T-cell (primary cell): Measurements from ENCODE around the gene CCNL2. TPM values are rescaled to one million over a fixed set of nuclear protein-coding genes. Genes with fewer than 3 reads are reported as not detected.

Source experiments
- ATAC-seq, 4 experiments: fragments of 200-7000 bp in 3 of 4; fragments of 150-1000 bp in 1 of 4; cut with Tn5 transposase; replicated peaks in 1 of 4; 1 replicate in 3 of 4; 2 replicates in 1 of 4; pipeline ENCODE4 v1.10.0; 2021; ENCODE audit warnings: moderate library complexity in 3 of 4, mild to moderate bottlenecking in 2 of 4, moderate number of reproducible peaks in 1 of 4
- CTCF ChIA-PET, 2 donors: fragments of 300-600 bp; sonication (Branson Sonifier 250); formaldehyde crosslinking; loops; one replicate each; lab custom pipeline; 2022; ENCODE audit warnings: antibody characterized with exemption in 2 of 2; lab: Charles Lee
- POLR2A ChIA-PET, 2 donors: fragments of 300-600 bp; sonication (Branson Sonifier 250); formaldehyde crosslinking; loops; one replicate each; lab custom pipeline; 2022; ENCODE audit warnings: antibody characterized with exemption in 2 of 2; lab: Charles Lee
- DNase-seq, 35 experiments: peaks; one replicate each; pipeline versions ENCODE4 v3.0.0 to v3.0.0-alpha.2; 2013 to 2023
- H3K27ac ChIP-seq: one replicate; pipeline ENCODE4 v1.5.1; 2013; ENCODE audit warnings: low read length
- H3K27me3 ChIP-seq, 2 experiments: replicated peaks in 1 of 2; 1 replicate in 1 of 2; 2 replicates in 1 of 2; pipeline versions ENCODE4 v1.6.1 to v1.7.0; 2013; ENCODE audit warnings: low read length in 1 of 2, mixed read lengths in 1 of 2; ENCODE audit not compliant: control insufficient read depth in 2 of 2, insufficient read depth in 2 of 2; ENCODE audit errors: extremely low read depth in 1 of 2
- H3K36me3 ChIP-seq, 2 donors: 1 replicate in 1 of 2; 2 replicates in 1 of 2; pipeline versions ENCODE4 v1.6.1 to v1.7.0; 2013; ENCODE audit warnings: low read length in 1 of 2; ENCODE audit not compliant: control insufficient read depth in 2 of 2, insufficient read depth in 1 of 2; ENCODE audit errors: extremely low read depth in 1 of 2
- H3K4me1 ChIP-seq, 2 experiments: 1 replicate in 1 of 2; 2 replicates in 1 of 2; pipeline versions ENCODE4 v1.6.1 to v1.7.0; 2013; ENCODE audit warnings: low read length in 2 of 2, mixed read lengths in 1 of 2; ENCODE audit not compliant: insufficient read depth in 2 of 2, control insufficient read depth in 1 of 2; ENCODE audit errors: extremely low read depth in 1 of 2
- H3K4me3 ChIP-seq, 2 donors: 1 replicate in 1 of 2; 2 replicates in 1 of 2; pipeline versions ENCODE4 v1.5.1 to v1.7.0; 2013; ENCODE audit warnings: mild to moderate bottlenecking in 2 of 2, low read length in 1 of 2, moderate library complexity in 1 of 2; ENCODE audit not compliant: control insufficient read depth in 1 of 2; ENCODE audit errors: extremely low read depth in 1 of 2
- H3K9me3 ChIP-seq: 2 replicates; pipeline ENCODE4 v1.7.0; 2013
- H3K27ac Mint-ChIP-seq, 2 donors: one replicate each; pipeline ENCODE4 v1.8.0; 2020 to 2021; ENCODE audit warnings: mild to moderate bottlenecking in 2 of 2, mixed read lengths in 2 of 2
- H3K27me3 Mint-ChIP-seq, 2 donors: one replicate each; pipeline ENCODE4 v1.8.0; 2021 to 2022; ENCODE audit warnings: mixed read lengths in 2 of 2
- H3K36me3 Mint-ChIP-seq: one replicate; pipeline ENCODE4 v1.8.0; 2021; ENCODE audit warnings: mixed read lengths
- H3K4me1 Mint-ChIP-seq, 3 donors: one replicate each; pipeline ENCODE4 v1.8.0; 2020 to 2022; ENCODE audit warnings: mixed read lengths in 3 of 3, mild to moderate bottlenecking in 1 of 3
- H3K4me3 Mint-ChIP-seq, 3 donors: one replicate each; pipeline ENCODE4 v1.8.0; 2020 to 2022; ENCODE audit warnings: mild to moderate bottlenecking in 3 of 3, mixed read lengths in 3 of 3, moderate library complexity in 3 of 3
- H3K9me3 Mint-ChIP-seq, 3 donors: one replicate each; pipeline ENCODE4 v1.8.0; 2020 to 2022; ENCODE audit warnings: mixed read lengths in 3 of 3
- WGBS: methylation state at CpG from one replicate; pipeline ENCODE4 v1.1.5; 2013; ENCODE audit warnings: missing lambda C conversion rate; ENCODE audit not compliant: insufficient coverage; 5-methylcytosine and 5-hydroxymethylcytosine counted together
- total RNA-seq, 35 experiments: library from RNA in 6 of 35; stranded (reverse) in 6 of 35; fragments of 120-200 nt in 1 of 35; gene quantifications; one replicate each; pipeline versions ENCODE4 v1.2.1 to v1.2.4 and lab custom pipeline; 2013 to 2026

CCNL2 gene
- total RNA-seq, 5 donors from 2014 or later (not counting 1 experiment from before 2014, with no cell fraction given), result 250 to 418 (median 376) TPM

DNA sequence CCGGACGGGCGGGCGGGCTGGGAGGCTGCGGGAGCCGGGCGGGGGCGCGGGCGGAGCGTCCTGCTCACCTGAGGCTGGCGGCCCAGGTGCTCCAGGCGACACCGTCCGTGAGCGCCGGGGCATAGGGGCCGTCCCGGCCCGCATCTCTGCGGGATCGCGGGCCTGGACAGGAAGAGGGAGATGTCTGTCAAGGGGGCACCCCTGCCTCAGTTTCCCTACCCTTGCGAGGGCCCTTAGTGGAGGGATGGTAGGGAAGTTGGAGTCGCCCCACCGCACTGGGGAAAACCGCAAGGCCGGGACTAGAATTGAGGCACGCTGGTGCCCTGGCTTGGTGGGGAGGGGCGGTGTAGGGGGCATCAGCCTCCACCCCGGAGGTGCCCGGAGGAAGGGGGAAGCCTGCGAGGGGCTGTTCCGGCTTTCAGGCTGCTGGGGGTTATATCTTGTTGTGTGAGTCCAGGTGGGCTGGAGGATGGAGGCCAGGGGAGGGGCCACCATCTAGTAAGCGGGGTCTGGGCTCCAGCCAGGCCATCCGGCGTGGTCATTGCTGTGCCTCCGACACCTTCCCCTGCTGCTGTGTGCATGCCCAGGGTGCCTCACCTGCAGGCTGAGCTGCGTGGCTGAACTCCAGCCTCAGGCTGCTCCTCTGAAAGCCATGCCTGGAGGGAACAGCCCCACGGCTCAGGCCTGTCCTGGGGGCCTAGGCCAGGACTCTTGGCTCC is 36.9 kb upstream of the CCNL2 start:
- H3K27me3 ChIP-seq, result peaks cover 0 to 87% of the 10 kb centered on the region in 2 experiments
- peak overlapping the region in 2 of 3 donors; percentile 49 to 61 for H3K4me3 Mint-ChIP-seq
- WGBS, result 23% methylated on average over 31 of the region's 40 CpGs
- no peaks in the 10 kb centered on the region for H3K9me3 ChIP-seq
- H3K4me1 Mint-ChIP-seq, result peaks cover 0 to 14% (median 9%) of the 10 kb centered on the region in 3 donors
- POLR2A ChIA-PET, result no interaction called here
- DNase-seq (no peak), ATAC-seq (peak in 2 of 4 experiments; percentile 18 to 30)
- H3K36me3 Mint-ChIP-seq, result no peaks in the 10 kb centered on the region
- peaks cover 4 to 40% of the 10 kb centered on the region in 2 donors for H3K27me3 Mint-ChIP-seq
- CTCF ChIA-PET, result no interaction called here
- H3K9me3 Mint-ChIP-seq, result no peaks in the 10 kb centered on the region
- no peaks in the 10 kb centered on the region for H3K36me3 ChIP-seq
- H3K4me1 ChIP-seq, result peaks cover 2 to 37% of the 10 kb centered on the region in 2 experiments
- H3K27ac Mint-ChIP-seq, result no peak overlapping the region
- H3K4me3 ChIP-seq, result peak overlapping the region in 1 of 2 donors; percentile 27
- H3K27ac ChIP-seq, result no peak overlapping the region

DNA sequence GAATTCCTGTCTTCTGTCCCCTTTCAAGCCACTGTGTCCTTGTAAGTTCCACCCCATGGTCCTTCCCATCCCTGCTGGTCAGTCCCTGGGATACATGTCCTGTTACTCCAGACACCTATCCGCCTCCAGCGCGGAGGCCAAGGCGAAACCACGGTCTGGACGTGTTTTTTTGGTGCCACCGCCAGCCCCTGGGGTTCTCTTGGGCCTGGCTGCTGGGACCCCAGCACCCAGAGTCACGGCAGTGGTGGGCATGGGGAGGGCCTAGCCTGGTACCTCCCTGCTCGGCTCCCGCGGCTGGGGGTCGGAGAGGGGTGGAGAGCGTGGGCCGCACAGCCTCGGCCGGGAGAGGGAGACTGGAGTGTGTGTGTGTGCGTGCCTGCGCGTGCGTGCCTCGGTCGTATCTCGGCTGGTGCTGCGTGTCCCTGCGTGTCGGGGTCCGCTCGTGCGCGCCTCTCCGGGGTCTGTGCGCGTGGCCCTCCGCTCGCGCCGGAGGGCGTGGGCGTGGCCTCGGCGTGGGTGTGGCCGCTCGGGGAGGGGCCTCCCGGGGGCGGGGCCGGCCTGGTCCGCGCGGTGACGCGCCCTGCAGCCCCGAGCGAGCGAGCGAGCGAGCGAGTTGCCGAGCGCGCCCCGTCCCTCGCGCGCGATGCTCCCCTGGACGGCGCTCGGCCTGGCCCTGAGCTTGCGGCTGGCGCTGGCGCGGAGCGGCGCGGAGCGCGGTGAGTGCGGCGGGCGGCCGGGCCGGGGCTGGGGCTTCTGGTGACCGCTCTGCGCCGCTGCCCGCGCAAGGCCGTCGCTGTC is 36.2 kb upstream of the CCNL2 start, which contains the start of gene VWA1:
VWA1 (plus strand) TSS at position 585 of the 798 bp plus-strand sequence; CDS start at position 644, 59 bp downstream.
- ChIA-PET POLR2A (no interaction called here), CTCF (no interaction called here)
- DNase-seq (peak in 27 of 35 experiments; percentile 5 to 69 (median 28)), ATAC-seq (peak; percentile 76 to 90 (median 86))
- 10% methylated on average over 70 of the region's 89 CpGs for WGBS
- Mint-ChIP-seq H3K4me1 (peaks cover 0 to 10% (median 9%) of the 10 kb centered on the region in 3 donors), H3K9me3 (no peaks in the 10 kb centered on the region), H3K36me3 (no peaks in the 10 kb centered on the region), H3K27ac (no peak within 1 kb of the TSS), H3K4me3 (peak within 1 kb of the TSS; percentile 41 to 66 (median 49)), H3K27me3 (peaks cover 4 to 35% of the 10 kb centered on the region in 2 donors)
- H3K27me3 ChIP-seq, result peaks cover 0 to 87% of the 10 kb centered on the region in 2 experiments
- no peaks in the 10 kb centered on the region for H3K36me3 ChIP-seq
- peak within 1 kb of the TSS in 1 of 2 donors; percentile 27 for H3K4me3 ChIP-seq
- no peak within 1 kb of the TSS for H3K27ac ChIP-seq
- peaks cover 2 to 30% of the 10 kb centered on the region in 2 experiments for H3K4me1 ChIP-seq
- H3K9me3 ChIP-seq, result no peaks in the 10 kb centered on the region

GRCh38 chr1:1434824-1435105 is 35.6 kb upstream of the CCNL2 start:
- Histone ChIP-seq H3K9me3 (no peaks in the 10 kb centered on the region), H3K36me3 (no peaks in the 10 kb centered on the region), H3K27me3 (peaks cover 0 to 86% of the 10 kb centered on the region in 2 experiments), H3K4me3 (no peak overlapping the region), H3K4me1 (peaks cover 2 to 30% of the 10 kb centered on the region in 2 experiments), H3K27ac (no peak overlapping the region)
- DNase-seq (no peak), ATAC-seq (no peak)
- Mint-ChIP-seq H3K4me3 (peak overlapping the region; percentile 34 to 66 (median 41)), H3K36me3 (no peaks in the 10 kb centered on the region), H3K27ac (no peak overlapping the region), H3K9me3 (no peaks in the 10 kb centered on the region), H3K4me1 (peaks cover 0 to 10% (median 9%) of the 10 kb centered on the region in 3 donors), H3K27me3 (peaks cover 6 to 38% of the 10 kb centered on the region in 2 donors)
- WGBS, result 80% methylated on average over 4 of the region's 4 CpGs
- ChIA-PET POLR2A (no interaction called here), CTCF (no interaction called here)

DNA sequence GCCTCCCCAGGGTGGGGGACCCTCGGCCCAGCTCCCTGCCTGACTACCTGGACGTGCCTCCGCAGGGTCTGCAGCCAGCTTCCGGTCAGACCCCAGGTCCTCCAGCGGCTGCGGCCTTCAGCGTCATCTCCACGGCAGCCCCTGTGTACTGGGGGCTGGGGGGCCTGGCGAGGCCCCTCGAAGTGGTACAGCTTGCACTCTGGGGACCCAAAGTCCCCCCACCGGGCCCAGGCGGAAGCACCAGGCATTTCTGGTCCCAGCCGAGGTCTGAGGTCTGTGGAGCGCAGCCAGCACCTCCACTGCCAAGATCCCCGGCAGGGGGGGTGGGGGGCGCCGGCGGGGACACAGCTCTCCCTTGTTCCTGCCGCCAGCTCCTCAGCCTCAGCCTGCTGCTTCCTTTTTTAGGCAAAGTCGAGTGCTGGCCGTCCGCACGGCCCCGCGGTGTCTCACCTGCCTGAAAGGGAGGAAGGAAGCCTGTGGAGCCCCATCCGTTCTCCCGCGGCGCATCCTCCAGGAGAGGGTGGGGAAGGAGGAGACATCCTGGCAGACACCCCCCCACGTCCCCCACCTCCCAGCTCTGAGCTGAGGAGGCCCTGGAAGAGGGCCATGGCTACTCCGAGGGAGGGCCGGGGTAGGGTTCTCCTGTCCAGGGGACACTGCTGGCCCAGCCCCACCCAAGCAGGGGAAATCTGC is 35.1 kb upstream of the CCNL2 start:
- H3K9me3 ChIP-seq, result no peaks in the 10 kb centered on the region
- ChIA-PET POLR2A (no interaction called here), CTCF (no interaction called here)
- Mint-ChIP-seq H3K27ac (no peak overlapping the region), H3K9me3 (no peaks in the 10 kb centered on the region), H3K4me1 (peaks cover 0 to 10% (median 9%) of the 10 kb centered on the region in 3 donors), H3K36me3 (no peaks in the 10 kb centered on the region), H3K27me3 (peaks cover 7 to 42% of the 10 kb centered on the region in 2 donors), H3K4me3 (peak overlapping the region in 1 of 3 donors; percentile 66)
- no peaks in the 10 kb centered on the region for H3K36me3 ChIP-seq
- DNase-seq (no peak), ATAC-seq (no peak)
- WGBS, result 8% methylated on average over 20 of the region's 32 CpGs
- no peak overlapping the region for H3K4me3 ChIP-seq
- peaks cover 0 to 90% of the 10 kb centered on the region in 2 experiments for H3K27me3 ChIP-seq
- H3K27ac ChIP-seq, result no peak overlapping the region
- peaks cover 2 to 30% of the 10 kb centered on the region in 2 experiments for H3K4me1 ChIP-seq

DNA sequence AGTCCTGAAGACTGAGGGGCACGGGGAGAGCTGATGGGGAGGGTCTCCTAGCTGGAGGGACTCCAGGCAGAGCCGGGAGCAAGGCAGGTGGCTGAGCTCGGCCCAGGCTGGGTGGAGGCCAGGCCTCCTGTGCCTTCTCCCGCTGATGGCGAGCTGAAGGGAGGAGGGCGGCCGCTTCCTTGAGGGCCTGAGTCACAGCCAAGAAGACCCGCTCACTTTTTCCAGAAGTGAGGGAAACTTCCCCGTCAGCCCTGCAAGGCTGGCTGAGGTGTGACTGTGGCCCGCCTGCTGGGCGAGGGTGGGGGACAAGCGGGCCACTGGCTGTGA is 34.6 kb upstream of the CCNL2 start:
- peaks cover 7 to 39% of the 10 kb centered on the region in 2 donors for H3K27me3 Mint-ChIP-seq
- WGBS, result 19% methylated on average over 11 of the region's 12 CpGs
- H3K9me3 ChIP-seq, result no peaks in the 10 kb centered on the region
- peaks cover under 1 to 10% (median 9%) of the 10 kb centered on the region in 3 donors for H3K4me1 Mint-ChIP-seq
- no peak overlapping the region for H3K27ac ChIP-seq
- no peak overlapping the region for H3K4me3 ChIP-seq
- H3K4me1 ChIP-seq, result peaks cover 2 to 30% of the 10 kb centered on the region in 2 experiments
- no peaks in the 10 kb centered on the region for H3K36me3 ChIP-seq
- no peaks in the 10 kb centered on the region for H3K9me3 Mint-ChIP-seq
- H3K4me3 Mint-ChIP-seq, result no peak overlapping the region
- ChIA-PET CTCF (no interaction called here), POLR2A (no interaction called here)
- no peak overlapping the region for H3K27ac Mint-ChIP-seq
- ATAC-seq (no peak), DNase-seq (no peak)
- peaks cover 0 to 91% of the 10 kb centered on the region in 2 experiments for H3K27me3 ChIP-seq
- no peaks in the 10 kb centered on the region for H3K36me3 Mint-ChIP-seq
